ENCODE results near the gene GPR15.
"Not testable (repeated sequence)": the region's sequence is repeated elsewhere in the genome, so short reads cannot be mapped to it uniquely, and the experiment has no call there.

The GPR15 gene

GRCh38 chr3:98558100-98558827 is 26.5 kb downstream of the GPR15 start:
- DNase-seq (ENCODE audit: low read depth) = no peak

- DNase-seq (ENCODE audit: low read depth) = not testable (repeated sequence)
Observed at GRCh38 chr3:98559769-98560168, 28.0 kb downstream of the GPR15 start.

GRCh38 chr3:98560911-98561310 is 29.1 kb downstream of the GPR15 start:
- no peak for DNase-seq (ENCODE audit: low read depth)

- DNase-seq (ENCODE audit: low read depth) = no peak
Observed at GRCh38 chr3:98561727-98562521, 30.1 kb downstream of the GPR15 start.

- DNase-seq (ENCODE audit: low read depth) = no peak
Observed at GRCh38 chr3:98563661-98564281, 32.0 kb downstream of the GPR15 start.

- no peak for DNase-seq (ENCODE audit: low read depth)
Observed at GRCh38 chr3:98564282-98565005, 32.7 kb downstream of the GPR15 start.

- DNase-seq (ENCODE audit: low read depth) = no peak
Observed at GRCh38 chr3:98565237-98565643, 33.5 kb downstream of the GPR15 start.

- no peak for DNase-seq (ENCODE audit: low read depth)
Observed at GRCh38 chr3:98565843-98566242, 34.1 kb downstream of the GPR15 start.

- no peak for DNase-seq (ENCODE audit: low read depth)
Observed at GRCh38 chr3:98567666-98568270, 36.0 kb downstream of the GPR15 start.

GRCh38 chr3:98568402-98568801 is 36.6 kb downstream of the GPR15 start:
- DNase-seq (ENCODE audit: low read depth) = no peak

GRCh38 chr3:98573181-98573728 is 41.5 kb downstream of the GPR15 start:
- no peak for DNase-seq (ENCODE audit: low read depth)

- DNase-seq (ENCODE audit: low read depth) = no peak
Observed at GRCh38 chr3:98574132-98574531, 42.4 kb downstream of the GPR15 start.

- DNase-seq (ENCODE audit: low read depth) = no peak
Observed at GRCh38 chr3:98577178-98577895, 45.6 kb downstream of the GPR15 start.

GRCh38 chr3:98580401-98581386 is 48.9 kb downstream of the GPR15 start:
- DNase-seq (ENCODE audit: low read depth) = no peak

- DNase-seq (ENCODE audit: low read depth) = no peak
Observed at GRCh38 chr3:98581474-98581873, 49.7 kb downstream of the GPR15 start.

- DNase-seq (ENCODE audit: low read depth) = no peak
Observed at GRCh38 chr3:98582042-98582441, 50.3 kb downstream of the GPR15 start.

- DNase-seq (ENCODE audit: low read depth) = no peak
Observed at GRCh38 chr3:98583766-98584165, 52.0 kb downstream of the GPR15 start.

Data from HS-27A (cell line).